Activated CD4-positive, alpha-beta T cell treated with anti-CD3 and anti-CD28 coated beads for 48 hours (primary cell): Measurements from ENCODE around the gene EHF.

ENCODE experiments used
- DNase-seq: peaks from one replicate; pipeline ENCODE4 v3.0.0-alpha.2; 2020

EHF gene

GRCh38 chr11:34627197-34627596 is 6.3 kb downstream of the EHF start:
- DNase-seq: no peak

GRCh38 chr11:34629711-34630110 is 8.8 kb downstream of the EHF start:
- no peak for DNase-seq

GRCh38 chr11:34630544-34630943 is 9.7 kb downstream of the EHF start:
- no peak for DNase-seq

GRCh38 chr11:34631297-34631696 is 10.4 kb downstream of the EHF start:
- DNase-seq: no peak

- DNase-seq: no peak
Observed at GRCh38 chr11:34631737-34632104, 10.8 kb downstream of the EHF start.

GRCh38 chr11:34632105-34632791 is 11.4 kb downstream of the EHF start:
- no peak for DNase-seq

GRCh38 chr11:34633640-34633989 is 12.7 kb downstream of the EHF start:
- no peak for DNase-seq

GRCh38 chr11:34633990-34634693 is 13.2 kb downstream of the EHF start:
- no peak for DNase-seq

GRCh38 chr11:34634694-34635062 is 13.8 kb downstream of the EHF start:
- DNase-seq: no peak

- DNase-seq: no peak
Observed at GRCh38 chr11:34636127-34636526, 15.2 kb downstream of the EHF start.

- no peak for DNase-seq
Observed at GRCh38 chr11:34637303-34637702, 16.4 kb downstream of the EHF start.

GRCh38 chr11:34638897-34639296 is 18.0 kb downstream of the EHF start:
- DNase-seq: no peak

- no peak for DNase-seq
Observed at GRCh38 chr11:34639545-34639944, 18.7 kb downstream of the EHF start.

GRCh38 chr11:34640050-34640923 is 19.4 kb downstream of the EHF start:
- no peak for DNase-seq

GRCh38 chr11:34640924-34641275 is 20.0 kb downstream of the EHF start:
- no peak for DNase-seq

GRCh38 chr11:34641456-34641855 is 20.6 kb downstream of the EHF start:
- no peak for DNase-seq

GRCh38 chr11:34642001-34642554 is 21.2 kb downstream of the EHF start:
- no peak for DNase-seq

- no peak for DNase-seq
Observed at GRCh38 chr11:34642873-34643272, 22.0 kb downstream of the EHF start.

GRCh38 chr11:34643311-34643710 is 22.4 kb downstream of the EHF start:
- no peak for DNase-seq

GRCh38 chr11:34643846-34644245 is 23.0 kb downstream of the EHF start:
- no peak for DNase-seq

GRCh38 chr11:34644669-34645406 is 23.9 kb downstream of the EHF start:
- no peak for DNase-seq

GRCh38 chr11:34646431-34646830 is 25.5 kb downstream of the EHF start:
- no peak for DNase-seq

- DNase-seq: no peak
Observed at GRCh38 chr11:34647131-34647530, 26.2 kb downstream of the EHF start.
